Spleen (tissue), 11 donors: ENCODE results near the gene PSAPL1. TPM values are rescaled to one million over a fixed set of nuclear protein-coding genes. Genes with fewer than 3 reads are reported as not detected.

Experiments
- DNase-seq: peaks from one replicate; pipeline ENCODE4 v3.0.0-alpha.2; 2020
- H3K27ac ChIP-seq, 8 donors: fragments of 200-600 bp; sonication (generic) in 7 of 8; 1 replicate in 4 of 8; 2 replicates in 4 of 8; pipeline versions ENCODE4 v1.5.0 to v1.8.0; 2016 to 2021; ENCODE audit warnings: inconsistent platforms in 4 of 8, mild to moderate bottlenecking in 4 of 8, moderate library complexity in 1 of 8
- H3K27me3 ChIP-seq, 7 donors: fragments of 200-600 bp; sonication (generic) in 6 of 7; replicated peaks in 1 of 7; 1 replicate in 4 of 7; 2 replicates in 3 of 7; pipeline versions ENCODE4 v1.5.0 to v1.8.0; 2016 to 2021; ENCODE audit warnings: inconsistent platforms in 3 of 7, mild to moderate bottlenecking in 1 of 7
- H3K36me3 ChIP-seq, 6 donors: fragments of 200-600 bp; sonication (generic) in 5 of 6; 1 replicate in 4 of 6; 2 replicates in 2 of 6; pipeline versions ENCODE4 v1.5.0 to v1.8.0; 2016 to 2021; ENCODE audit warnings: inconsistent platforms in 2 of 6
- H3K4me1 ChIP-seq, 6 donors: fragments of 200-600 bp; sonication (generic) in 5 of 6; 1 replicate in 3 of 6; 2 replicates in 3 of 6; pipeline versions ENCODE4 v1.5.0 to v1.8.0; 2016 to 2021; ENCODE audit warnings: inconsistent platforms in 3 of 6
- H3K4me3 ChIP-seq, 8 donors: fragments of 200-600 bp; sonication (generic) in 7 of 8; 1 replicate in 4 of 8; 2 replicates in 4 of 8; pipeline versions ENCODE4 v1.5.0 to v1.8.0; 2016 to 2021; ENCODE audit warnings: inconsistent platforms in 4 of 8, mild to moderate bottlenecking in 4 of 8, moderate library complexity in 2 of 8
- H3K9me3 ChIP-seq, 8 donors: fragments of 200-600 bp; sonication (generic) in 7 of 8; 1 replicate in 4 of 8; 2 replicates in 4 of 8; pipeline versions ENCODE4 v1.5.0 to v1.8.0; 2016 to 2021; ENCODE audit warnings: inconsistent platforms in 4 of 8
- CTCF ChIP-seq, 11 experiments: fragments of 200-600 bp in 7 of 11; fragments of 450-650 bp in 4 of 11; sonication (generic) in 4 of 11; IDR thresholded peaks in 8 of 11; conservative IDR thresholded peaks in 3 of 11; 1 replicate in 7 of 11; 2 replicates in 4 of 11; pipeline versions ENCODE4 v1.4.0 to v1.8.0; 2016 to 2021; ENCODE audit warnings: antibody characterized with exemption in 11 of 11, inconsistent platforms in 4 of 11, mild to moderate bottlenecking in 1 of 11
- POLR2A ChIP-seq, 3 donors: fragments of 450-650 bp; IDR thresholded peaks; one replicate each; pipeline ENCODE4 v1.5.1; 2017; ENCODE audit warnings: antibody characterized with exemption in 3 of 3, mild to moderate bottlenecking in 1 of 3
- POLR2AphosphoS5 ChIP-seq, 3 donors: sonication (generic); formaldehyde crosslinking; IDR thresholded peaks; one replicate each; pipeline ENCODE4 v1.5.1; 2017; ENCODE audit warnings: antibody characterized with exemption in 3 of 3
- WGBS, 5 donors: extraction: QIAGEN DNeasy Blood & Tissue Kit in 3 of 5; methylation state at CpG; one replicate each; pipeline versions ENCODE4 v1.1.5 to v1.1.7; 2013 to 2018; 5-methylcytosine and 5-hydroxymethylcytosine counted together
- intact Hi-C: fragments of 100-400 bp; cut with DNase I; formaldehyde crosslinking; loops from one replicate; pipeline ENCODE4 v1.15.0; 2023; ENCODE audit warnings: low total_unique reads
- polyA plus RNA-seq, 3 donors: library from polyadenylated mRNA; stranded (reverse); fragments of 200-250 nt; gene quantifications; one replicate each; pipeline ENCODE4 v1.2.1, GENCODE V29; 2013
- total RNA-seq, 7 donors: library from RNA; depleted of rRNA in 3 of 7; stranded (reverse); fragments of >200 nt in 3 of 7; fragmentation: NEBNext Ultra II Directional in 4 of 7; extraction: Animal tissue kit (Norgen Biotek cat#: 25700) in 4 of 7; gene quantifications; one replicate each; pipeline versions ENCODE4 v1.1.0 to v1.2.1, GENCODE V29; 2016 to 2021
- donor health status: healthy with polysubstance abuse.
- donor health status: DM: no; HTN: no; CAD: no; lungs with moderate emphysema.
- donor health status: DM: no; HTN: no; CAD: no.
- donor health status: Bipolar disorder and iron deficiency.
- donor health status: healthy.
- donor health status: DM: no; HTN: no; CAD: no.
- donor health status: DM: yes; HTN: yes; CAD: no.

The PSAPL1 gene
- total and polyA plus RNA-seq, 10 donors, result not detected

DNA sequence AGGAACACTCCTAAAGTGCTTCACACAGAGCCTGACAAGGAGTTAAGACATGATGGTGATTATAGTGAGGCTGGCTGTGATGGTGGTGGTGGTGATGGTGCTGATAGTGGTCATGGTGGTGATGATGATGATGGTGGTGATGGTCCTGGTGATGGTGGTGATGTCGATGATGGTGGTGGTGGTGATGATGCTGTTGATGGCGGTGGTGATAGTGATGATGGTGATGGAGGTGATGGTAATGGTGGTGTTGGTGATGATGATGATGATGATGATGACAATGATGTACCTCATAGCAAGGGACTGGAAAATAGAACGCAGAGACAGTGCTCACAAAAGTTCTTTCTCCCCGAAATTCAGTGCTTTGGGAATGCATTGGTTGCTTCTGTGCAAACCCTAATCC lies 34.3 kb upstream of the PSAPL1 start:
- Histone ChIP-seq H3K4me1 (no peaks in the 10 kb centered on the region), H3K27me3 (peaks cover 0 to 39% (median 0%) of the 10 kb centered on the region in 7 donors), H3K4me3 (no peak overlapping the region), H3K36me3 (no peaks in the 10 kb centered on the region), H3K9me3 (peaks cover 0 to 28% (median 8%) of the 10 kb centered on the region in 8 donors), H3K27ac (no peak overlapping the region)
- TF ChIP-seq POLR2AphosphoS5 (IDR thresholded peaks at IDR 0.05) (no peak), CTCF (IDR thresholded peaks at IDR 0.05 in 8 of 11, conservative IDR thresholded peaks at IDR 0.05 in 3 of 11) (no peak), POLR2A (IDR thresholded peaks at IDR 0.05) (no peak)
- intact Hi-C loops, result no loop called here
- 79 to 93% (median 82%) methylated on average over 4 of the region's 4 CpGs for WGBS, 5 donors
- DNase-seq, result no peak

- Histone ChIP-seq H3K36me3 (no peaks in the 10 kb centered on the region), H3K27ac (no peak overlapping the region), H3K9me3 (peaks cover 0 to 28% (median 8%) of the 10 kb centered on the region in 8 donors), H3K4me1 (no peaks in the 10 kb centered on the region), H3K4me3 (no peak overlapping the region), H3K27me3 (peaks cover 0 to 32% (median 0%) of the 10 kb centered on the region in 7 donors)
- no peak for TF ChIP-seq POLR2A (IDR thresholded peaks at IDR 0.05)
- TF ChIP-seq POLR2AphosphoS5 (IDR thresholded peaks at IDR 0.05), result no peak
- no peak for TF ChIP-seq CTCF (IDR thresholded peaks at IDR 0.05 in 8 of 11, conservative IDR thresholded peaks at IDR 0.05 in 3 of 11)
- 64 to 90% (median 82%) methylated on average over 3 to 7 of the region's 7 CpGs for WGBS, 5 donors
- DNase-seq, result no peak
- intact Hi-C loops, result no loop called here
Observed at GRCh38 chr4:7467471-7467870, 32.7 kb upstream of the PSAPL1 start.

DNA sequence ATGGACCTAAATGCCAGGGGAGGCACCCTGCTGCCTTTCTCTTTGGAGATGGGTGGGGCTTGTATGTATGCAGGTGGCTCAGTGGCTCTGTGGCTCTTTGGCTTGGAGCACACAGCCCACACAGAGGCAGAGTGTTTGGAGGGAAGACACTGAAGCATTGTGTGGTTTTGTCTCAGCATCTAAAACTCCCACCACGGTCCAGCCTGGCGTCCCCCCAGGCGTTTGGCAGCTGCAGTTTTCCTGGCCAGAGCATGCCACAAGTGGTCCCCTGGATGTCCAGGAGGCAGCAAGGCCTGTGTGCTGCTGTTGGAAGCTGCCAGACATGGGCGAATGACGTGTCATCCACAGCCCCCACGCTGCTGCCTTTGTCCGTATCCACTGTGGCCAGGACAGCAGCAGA lies 32.2 kb upstream of the PSAPL1 start:
- Histone ChIP-seq H3K27me3 (peaks cover 0 to 32% (median 0%) of the 10 kb centered on the region in 7 donors), H3K9me3 (peaks cover 0 to 28% (median 8%) of the 10 kb centered on the region in 8 donors), H3K36me3 (no peaks in the 10 kb centered on the region), H3K27ac (no peak overlapping the region), H3K4me1 (no peaks in the 10 kb centered on the region), H3K4me3 (no peak overlapping the region)
- no peak for DNase-seq
- TF ChIP-seq POLR2AphosphoS5 (IDR thresholded peaks at IDR 0.05) (no peak), CTCF (IDR thresholded peaks at IDR 0.05 in 8 of 11, conservative IDR thresholded peaks at IDR 0.05 in 3 of 11) (no peak), POLR2A (IDR thresholded peaks at IDR 0.05) (no peak)
- intact Hi-C loops, result no loop called here
- 81 to 93% (median 85%) methylated on average over 6 to 7 of the region's 7 CpGs for WGBS, 5 donors

DNA sequence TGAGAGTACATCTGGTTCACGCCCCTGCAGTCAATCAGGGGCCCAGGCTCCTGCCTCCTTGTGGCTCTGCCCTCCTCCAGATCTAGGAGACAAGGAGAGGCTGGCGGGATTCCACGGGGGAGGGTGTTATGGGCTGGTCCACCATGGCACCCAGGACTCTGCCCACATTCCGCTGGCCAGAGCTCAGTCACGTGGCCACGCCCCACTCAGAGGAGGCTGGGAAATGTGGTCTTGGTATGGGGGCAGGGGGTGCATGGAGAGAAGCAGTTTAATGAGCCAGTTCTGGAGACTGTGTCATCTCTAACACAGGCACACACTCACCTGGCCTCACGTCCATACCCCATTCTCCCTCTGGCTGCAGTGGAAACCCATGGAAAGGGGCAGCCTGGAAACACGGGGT lies 31.5 kb upstream of the PSAPL1 start:
- Histone ChIP-seq H3K4me1 (no peaks in the 10 kb centered on the region), H3K27ac (no peak overlapping the region), H3K4me3 (no peak overlapping the region), H3K9me3 (peaks cover 0 to 28% (median 8%) of the 10 kb centered on the region in 8 donors), H3K27me3 (peaks cover 0 to 32% (median 0%) of the 10 kb centered on the region in 7 donors), H3K36me3 (no peaks in the 10 kb centered on the region)
- intact Hi-C loops, result no loop called here
- DNase-seq, result no peak
- TF ChIP-seq POLR2A (IDR thresholded peaks at IDR 0.05) (no peak), POLR2AphosphoS5 (IDR thresholded peaks at IDR 0.05) (no peak)
- 72 to 81% (median 75%) methylated on average over 8 of the region's 8 CpGs for WGBS, 5 donors

GRCh38 chr4:7465017-7465416 lies 30.3 kb upstream of the PSAPL1 start:
- WGBS, 5 donors, result 80 to 90% (median 86%) methylated on average over 9 of the region's 9 CpGs
- no peaks in the 10 kb centered on the region for H3K36me3 ChIP-seq
- no peaks in the 10 kb centered on the region for H3K4me1 ChIP-seq
- no peak overlapping the region for H3K27ac ChIP-seq
- TF ChIP-seq POLR2A (IDR thresholded peaks at IDR 0.05), result no peak
- TF ChIP-seq POLR2AphosphoS5 (IDR thresholded peaks at IDR 0.05), result no peak
- TF ChIP-seq CTCF (IDR thresholded peaks at IDR 0.05 in 8 of 11, conservative IDR thresholded peaks at IDR 0.05 in 3 of 11), result no peak
- peaks cover 0 to 28% (median 8%) of the 10 kb centered on the region in 8 donors for H3K9me3 ChIP-seq
- H3K27me3 ChIP-seq, result peaks cover 0 to 43% (median 0%) of the 10 kb centered on the region in 7 donors
- no peak overlapping the region for H3K4me3 ChIP-seq
- no peak for DNase-seq
- intact Hi-C loops, result no loop called here
